ENCODE data around the gene SPIRE2. TPM values are rescaled to one million over a fixed set of nuclear protein-coding genes. Genes with fewer than 3 reads are reported as not detected.
A peak's percentile ranks its signal among the peaks of the same experiment; 100 is the strongest.
"Not testable (repeated sequence)": the region's sequence is repeated elsewhere in the genome, so short reads cannot be mapped to it uniquely, and the experiment has no call there.

Gene SPIRE2
- total RNA-seq, 1 donor, result 3.5 TPM

- no peak overlapping the region for H3K4me3 ChIP-seq (ENCODE audit: low read depth, low read length)
- DNase-seq (ENCODE audit: low read depth), result no peak
- TF ChIP-seq CTCF (IDR thresholded peaks at IDR 0.05; ENCODE audit: insufficient read depth, low read depth, low read length), result no peak
These were observed 83.9 kb downstream of the SPIRE2 start for GRCh38 chr16:89912143-89912542.

DNA sequence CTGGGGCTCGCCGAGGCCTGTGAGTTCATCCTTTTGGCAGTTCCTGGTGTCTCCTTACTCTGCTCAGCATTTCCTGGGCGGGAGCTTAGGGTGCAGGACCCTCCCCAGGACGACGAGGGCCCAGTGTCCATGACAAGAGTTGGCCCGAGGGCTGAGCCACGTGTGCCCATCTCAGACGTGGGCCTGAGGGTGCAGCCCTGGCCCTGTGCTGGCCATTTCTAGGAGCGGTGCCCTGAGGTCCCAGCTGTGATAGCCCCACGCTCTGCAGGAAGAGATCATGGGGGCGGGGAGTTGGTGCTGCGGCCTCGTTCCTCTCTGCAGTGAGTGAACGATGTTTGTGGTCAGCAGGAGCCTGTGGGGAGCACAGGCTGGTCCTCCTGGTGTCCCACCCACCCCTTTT is 84.4 kb downstream of the SPIRE2 start:
- DNase-seq (ENCODE audit: low read depth), result no peak
- H3K4me3 ChIP-seq (ENCODE audit: low read depth, low read length), result no peak overlapping the region
- no peak for TF ChIP-seq CTCF (IDR thresholded peaks at IDR 0.05; ENCODE audit: insufficient read depth, low read depth, low read length)

DNA sequence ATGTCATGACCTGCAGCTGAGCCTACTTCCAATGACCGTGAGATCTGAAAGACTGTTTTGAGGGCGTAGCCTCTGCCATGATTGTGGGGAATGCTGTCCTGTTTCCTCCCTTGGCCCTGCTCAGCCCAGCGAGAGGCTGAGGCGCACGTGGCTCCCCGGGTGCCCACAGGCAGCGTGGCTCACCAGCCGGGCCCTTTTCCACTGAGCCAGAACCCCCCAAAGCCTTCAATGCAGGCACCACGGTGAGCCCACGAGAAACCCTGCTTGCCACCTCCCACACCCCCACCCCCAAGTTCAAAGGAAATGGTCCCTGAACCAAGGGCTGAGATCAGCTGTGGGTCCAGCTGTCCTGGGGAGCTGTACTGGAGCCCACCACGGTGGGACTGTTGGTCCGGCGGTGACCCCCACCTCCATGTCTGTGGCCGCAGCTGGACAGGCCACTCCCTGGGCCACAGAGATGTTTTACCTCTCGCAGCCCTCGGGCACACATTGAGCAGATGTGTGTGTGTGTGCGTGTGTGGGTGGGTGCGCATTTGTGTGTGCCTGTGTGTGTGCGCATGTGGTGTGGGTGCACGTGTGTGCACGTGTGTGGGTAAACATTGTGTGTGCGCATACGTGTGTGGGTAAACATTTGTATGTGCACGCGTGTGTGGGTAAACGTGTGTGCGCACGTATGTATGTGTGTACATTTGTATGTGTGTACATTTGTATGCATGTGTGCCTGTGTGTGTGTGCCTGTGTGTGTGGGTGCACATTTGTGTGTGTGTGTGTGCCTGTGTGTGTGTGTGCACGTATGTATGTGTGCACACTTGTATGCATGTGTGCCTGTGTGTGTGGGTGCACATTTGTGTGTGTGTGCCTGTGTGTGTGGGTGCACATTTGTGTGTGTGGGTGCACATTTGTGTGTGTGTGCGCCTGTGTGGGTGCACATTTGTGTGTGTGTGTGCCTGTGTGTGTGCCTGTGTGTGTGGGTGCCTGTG is 85.4 kb downstream of the SPIRE2 start:
- TF ChIP-seq CTCF (IDR thresholded peaks at IDR 0.05; ENCODE audit: insufficient read depth, low read depth, low read length), result no peak
- H3K4me3 ChIP-seq (ENCODE audit: low read depth, low read length), result no peak overlapping the region
- DNase-seq (ENCODE audit: low read depth), result no peak

- DNase-seq (ENCODE audit: low read depth); H3K4me3 ChIP-seq (ENCODE audit: low read depth, low read length): not testable (repeated sequence)
These were observed 86.5 kb downstream of the SPIRE2 start for GRCh38 chr16:89914642-89915285.

GRCh38 chr16:89915303-89916232 is 87.3 kb downstream of the SPIRE2 start:
- DNase-seq (ENCODE audit: low read depth), result no peak
- TF ChIP-seq CTCF (IDR thresholded peaks at IDR 0.05; ENCODE audit: insufficient read depth, low read depth, low read length), result no peak
- no peak overlapping the region for H3K4me3 ChIP-seq (ENCODE audit: low read depth, low read length)

- peak overlapping the region; percentile 55 for H3K4me3 ChIP-seq (ENCODE audit: low read depth, low read length)
- no peak for TF ChIP-seq CTCF (IDR thresholded peaks at IDR 0.05; ENCODE audit: insufficient read depth, low read depth, low read length)
- peak; percentile 91 for DNase-seq (ENCODE audit: low read depth)
These were observed 89.6 kb downstream of the SPIRE2 start for GRCh38 chr16:89917773-89918452.
